ENCODE measurements around the gene FAM200C. TPM values are rescaled to one million over a fixed set of nuclear protein-coding genes. Genes with fewer than 3 reads are reported as not detected.

Gene FAM200C
- total RNA-seq, 5 donors from 2014 or later (not counting 1 experiment from before 2014, with no cell fraction given) = 0.12 to 0.76 (median 0.58) TPM; not detected in 1

DNA sequence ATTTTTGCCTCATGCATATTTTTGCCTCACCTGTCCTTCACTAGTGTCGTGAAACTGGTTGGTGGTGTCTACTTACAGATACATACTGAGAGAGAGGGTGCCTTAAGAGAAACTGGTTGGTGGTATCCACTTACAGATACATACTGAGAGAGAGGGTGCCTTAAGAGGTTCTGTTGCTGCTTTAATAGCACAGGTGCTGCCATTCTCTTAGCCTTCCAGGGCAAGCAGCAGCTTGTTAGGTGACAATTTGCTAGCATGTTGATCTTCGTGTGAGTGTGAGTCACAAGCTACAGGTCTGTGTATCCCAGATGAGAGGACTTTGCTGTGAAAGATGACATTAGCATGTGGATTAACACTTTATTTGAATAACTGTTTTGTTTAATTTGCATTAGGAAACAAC is 23.2 kb upstream of the FAM200C start:
- H3K4me3 ChIP-seq (ENCODE audit: control insufficient read depth in 1 of 2, extremely low read depth in 1 of 2, low read length in 1 of 2) = no peak overlapping the region
- no peaks in the 10 kb centered on the region for H3K36me3 ChIP-seq (ENCODE audit: control insufficient read depth in 2 of 2, extremely low read depth in 1 of 2, insufficient read depth in 1 of 2, low read length in 1 of 2)
- no peaks in the 10 kb centered on the region for H3K9me3 ChIP-seq
- no peaks in the 10 kb centered on the region for H3K27me3 ChIP-seq (replicated peaks in 1 of 2; ENCODE audit: control insufficient read depth in 2 of 2, extremely low read depth in 1 of 2, insufficient read depth in 2 of 2, low read length in 1 of 2)
- peak overlapping the region; percentile 52 for H3K27ac ChIP-seq (ENCODE audit: low read length)
- H3K4me3 Mint-ChIP-seq = peak overlapping the region; percentile 13 to 95 (median 92)
- H3K27me3 Mint-ChIP-seq = no peaks in the 10 kb centered on the region
- H3K36me3 Mint-ChIP-seq = peaks cover under 1% of the 10 kb centered on the region
- WGBS (ENCODE audit: insufficient coverage) = 0% methylated on average over 1 of the region's 2 CpGs
- CTCF ChIA-PET = interaction anchor here (1.3 to 5.3 kb wide), 3 partner anchors 15 to 21 kb away, joined by 3 to 79 read pairs (median 14); no protein-coding TSS in a partner anchor
- no peak for ATAC-seq (replicated peaks in 1 of 4)
- POLR2A ChIA-PET = no interaction called here
- peaks cover 62 to 70% (median 66%) of the 10 kb centered on the region in 3 donors for H3K4me1 Mint-ChIP-seq
- H3K4me1 ChIP-seq (ENCODE audit: control insufficient read depth in 1 of 2, extremely low read depth in 1 of 2, insufficient read depth in 2 of 2, low read length in 2 of 2) = peaks cover 18 to 23% of the 10 kb centered on the region in 2 experiments
- peak overlapping the region; percentile 89 to 94 for H3K27ac Mint-ChIP-seq
- DNase-seq = peak in 1 of 35 experiments; percentile 23
- H3K9me3 Mint-ChIP-seq = no peaks in the 10 kb centered on the region

DNA sequence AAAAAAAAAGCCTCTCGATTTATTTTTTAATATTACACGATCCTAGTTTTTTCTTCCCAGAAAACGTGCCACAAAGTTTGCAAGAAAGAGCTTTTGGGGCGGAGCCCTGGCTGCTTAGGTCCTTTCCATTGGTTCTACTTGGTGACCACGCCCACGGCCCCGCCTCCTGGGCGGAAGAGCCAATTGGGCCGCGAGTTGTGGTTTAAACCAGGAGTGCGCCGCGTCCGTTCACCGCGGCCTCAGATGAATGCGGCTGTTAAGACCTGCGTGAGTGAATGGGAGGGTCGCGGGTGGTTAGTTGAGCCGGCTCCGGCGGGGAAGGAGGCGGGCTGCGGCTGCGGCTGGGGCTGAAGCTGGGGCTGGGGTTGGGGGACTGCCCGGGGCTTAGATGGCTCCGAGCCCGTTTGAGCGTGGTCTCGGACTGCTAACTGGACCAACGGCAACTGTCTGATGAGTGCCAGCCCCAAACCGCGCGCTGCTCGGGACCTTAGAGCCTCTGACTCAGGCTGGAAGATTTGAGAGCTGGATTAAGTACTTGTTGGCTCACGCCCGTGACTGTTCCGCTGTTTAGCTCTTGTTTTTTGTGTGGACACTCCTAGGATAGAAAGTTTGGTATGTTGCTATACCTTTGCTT is 21.9 kb upstream of the FAM200C start, which contains the start of gene PTTG1:
TSS of gene PTTG1 (plus strand) at position 231 of the 634 bp plus-strand sequence. CDS start 458 bp downstream, outside the sequence.
- peak; percentile 76 to 79 (median 78) for ATAC-seq (replicated peaks in 1 of 4)
- H3K4me3 Mint-ChIP-seq = peak within 1 kb of the TSS; percentile 92 to 95 (median 93)
- H3K27ac Mint-ChIP-seq = peak within 1 kb of the TSS; percentile 89 to 94
- ChIA-PET CTCF (interaction anchor here (0.6 to 5.3 kb wide), 10 partner anchors 16 to 415 kb away, joined by 3 to 79 read pairs (median 3); no protein-coding TSS in a partner anchor), POLR2A (interaction anchor here (0.6 to 1.1 kb wide), 11 partner anchors 16 to 1292 kb away, joined by 3 to 6 read pairs (median 3); no protein-coding TSS in a partner anchor)
- under 1% methylated on average over 30 of the region's 39 CpGs for WGBS (ENCODE audit: insufficient coverage)
- Histone ChIP-seq H3K27ac (ENCODE audit: low read length) (peak within 1 kb of the TSS; percentile 52), H3K36me3 (ENCODE audit: control insufficient read depth in 2 of 2, extremely low read depth in 1 of 2, insufficient read depth in 1 of 2, low read length in 1 of 2) (no peaks in the 10 kb centered on the region), H3K27me3 (replicated peaks in 1 of 2; ENCODE audit: control insufficient read depth in 2 of 2, extremely low read depth in 1 of 2, insufficient read depth in 2 of 2, low read length in 1 of 2) (no peaks in the 10 kb centered on the region), H3K4me3 (ENCODE audit: control insufficient read depth in 1 of 2, extremely low read depth in 1 of 2, low read length in 1 of 2) (peak within 1 kb of the TSS; percentile 60), H3K4me1 (ENCODE audit: control insufficient read depth in 1 of 2, extremely low read depth in 1 of 2, insufficient read depth in 2 of 2, low read length in 2 of 2) (peaks cover 29 to 32% of the 10 kb centered on the region in 2 experiments), H3K9me3 (no peaks in the 10 kb centered on the region)
- H3K36me3 Mint-ChIP-seq = peaks cover 3% of the 10 kb centered on the region
- no peaks in the 10 kb centered on the region for H3K9me3 Mint-ChIP-seq
- H3K4me1 Mint-ChIP-seq = peaks cover 73 to 82% (median 76%) of the 10 kb centered on the region in 3 donors
- DNase-seq = peak; percentile 78 to 96 (median 87)
- H3K27me3 Mint-ChIP-seq = no peaks in the 10 kb centered on the region

DNA sequence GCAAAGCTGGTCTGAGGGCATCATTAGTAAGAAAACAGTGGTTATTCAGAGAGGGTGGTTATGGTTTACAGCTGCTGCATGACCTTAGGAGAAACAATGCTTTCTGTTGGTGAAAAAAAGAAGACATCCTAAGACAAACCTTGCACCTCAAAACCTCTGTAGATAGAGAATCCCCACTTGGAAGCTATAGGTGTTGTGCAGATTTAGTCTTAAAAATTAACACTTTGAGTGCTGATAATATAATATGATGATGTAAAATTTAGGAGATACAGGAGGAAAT is 20.4 kb upstream of the FAM200C start:
- H3K4me1 Mint-ChIP-seq = peaks cover 83 to 91% (median 85%) of the 10 kb centered on the region in 3 donors
- CTCF ChIA-PET = interaction anchor here (0.7 to 3.5 kb wide), 4 partner anchors 18 to 989 kb away, joined by 6 to 62 read pairs (median 17); no protein-coding TSS in a partner anchor
- POLR2A ChIA-PET = no interaction called here
- H3K27me3 Mint-ChIP-seq = no peaks in the 10 kb centered on the region
- peak overlapping the region in 1 of 2 donors; percentile 99 for H3K27ac Mint-ChIP-seq
- Histone ChIP-seq H3K36me3 (ENCODE audit: control insufficient read depth in 2 of 2, extremely low read depth in 1 of 2, insufficient read depth in 1 of 2, low read length in 1 of 2) (no peaks in the 10 kb centered on the region), H3K4me1 (ENCODE audit: control insufficient read depth in 1 of 2, extremely low read depth in 1 of 2, insufficient read depth in 2 of 2, low read length in 2 of 2) (peaks cover 32 to 35% of the 10 kb centered on the region in 2 experiments), H3K9me3 (no peaks in the 10 kb centered on the region), H3K4me3 (ENCODE audit: control insufficient read depth in 1 of 2, extremely low read depth in 1 of 2, low read length in 1 of 2) (no peak overlapping the region), H3K27ac (ENCODE audit: low read length) (no peak overlapping the region), H3K27me3 (replicated peaks in 1 of 2; ENCODE audit: control insufficient read depth in 2 of 2, extremely low read depth in 1 of 2, insufficient read depth in 2 of 2, low read length in 1 of 2) (no peaks in the 10 kb centered on the region)
- no peak for ATAC-seq (replicated peaks in 1 of 4)
- peaks cover 8% of the 10 kb centered on the region for H3K36me3 Mint-ChIP-seq
- no peaks in the 10 kb centered on the region for H3K9me3 Mint-ChIP-seq
- DNase-seq = no peak
- peak overlapping the region; percentile 95 to 99 (median 95) for H3K4me3 Mint-ChIP-seq

DNA sequence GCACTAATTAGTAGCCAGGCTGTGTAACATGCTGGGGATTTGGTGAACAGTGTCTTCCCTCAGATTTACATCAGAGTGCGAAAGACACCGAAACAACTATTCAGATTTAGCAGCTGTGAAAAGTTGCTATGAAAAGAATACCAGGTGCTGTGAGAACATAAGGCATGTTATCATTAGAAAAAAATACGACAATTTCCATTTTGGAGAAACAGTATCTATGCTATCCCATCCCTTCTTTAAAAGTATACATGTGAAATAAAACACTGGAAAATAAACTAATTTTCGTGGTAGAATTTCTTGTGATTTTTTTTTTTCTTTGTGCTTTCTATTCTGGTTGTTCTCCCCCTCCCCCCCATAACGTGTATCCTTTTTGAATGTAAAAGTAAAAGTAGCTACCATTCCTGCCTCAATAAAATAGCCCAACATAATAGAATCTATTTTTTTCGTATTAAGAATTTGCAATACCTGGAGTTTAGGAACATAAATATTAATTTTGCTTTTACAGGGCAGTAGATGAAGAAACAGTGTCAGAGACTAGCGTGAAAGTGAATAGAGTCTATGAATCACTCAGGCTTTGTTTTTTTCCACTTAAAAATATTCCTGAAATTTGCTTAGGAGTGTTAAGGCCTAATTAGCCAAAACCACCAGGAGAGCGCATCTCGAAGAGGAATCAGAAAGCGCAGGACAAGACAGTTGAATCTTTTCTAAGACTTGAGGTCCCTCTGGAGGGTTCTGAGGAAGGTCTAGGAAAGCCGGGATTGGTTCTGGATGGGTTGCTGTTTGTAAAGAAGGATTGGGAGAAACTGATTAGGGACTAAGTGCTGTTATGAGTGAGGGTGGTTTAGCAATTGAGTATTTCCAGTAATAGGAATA is 19.8 kb upstream of the FAM200C start:
- ChIA-PET CTCF (interaction anchor here (0.6 to 3.5 kb wide), 11 partner anchors 19 to 988 kb away, joined by 3 to 62 read pairs (median 6); no protein-coding TSS in a partner anchor), POLR2A (interaction anchor here (0.6 to 1.1 kb wide), 12 partner anchors 7 to 1455 kb away, joined by 3 to 5 read pairs (median 4); no protein-coding TSS in a partner anchor)
- H3K4me3 Mint-ChIP-seq = peak overlapping the region; percentile 95 to 99 (median 95)
- Histone ChIP-seq H3K27ac (ENCODE audit: low read length) (peak overlapping the region; percentile 87), H3K4me1 (ENCODE audit: control insufficient read depth in 1 of 2, extremely low read depth in 1 of 2, insufficient read depth in 2 of 2, low read length in 2 of 2) (peaks cover 32 to 33% of the 10 kb centered on the region in 2 experiments), H3K9me3 (no peaks in the 10 kb centered on the region), H3K36me3 (ENCODE audit: control insufficient read depth in 2 of 2, extremely low read depth in 1 of 2, insufficient read depth in 1 of 2, low read length in 1 of 2) (peaks cover 0 to 5% of the 10 kb centered on the region in 2 donors), H3K4me3 (ENCODE audit: control insufficient read depth in 1 of 2, extremely low read depth in 1 of 2, low read length in 1 of 2) (peak overlapping the region; percentile 86 to 96), H3K27me3 (replicated peaks in 1 of 2; ENCODE audit: control insufficient read depth in 2 of 2, extremely low read depth in 1 of 2, insufficient read depth in 2 of 2, low read length in 1 of 2) (no peaks in the 10 kb centered on the region)
- no peaks in the 10 kb centered on the region for H3K27me3 Mint-ChIP-seq
- H3K4me1 Mint-ChIP-seq = peaks cover 81 to 87% (median 84%) of the 10 kb centered on the region in 3 donors
- DNase-seq (peak in 1 of 35 experiments; percentile 25), ATAC-seq (replicated peaks in 1 of 4) (peak in 1 of 4 experiments; percentile 3)
- peak overlapping the region; percentile 95 to 99 for H3K27ac Mint-ChIP-seq
- no peaks in the 10 kb centered on the region for H3K9me3 Mint-ChIP-seq
- peaks cover 8% of the 10 kb centered on the region for H3K36me3 Mint-ChIP-seq
- 100% methylated on average over 4 of the region's 11 CpGs for WGBS (ENCODE audit: insufficient coverage)

DNA sequence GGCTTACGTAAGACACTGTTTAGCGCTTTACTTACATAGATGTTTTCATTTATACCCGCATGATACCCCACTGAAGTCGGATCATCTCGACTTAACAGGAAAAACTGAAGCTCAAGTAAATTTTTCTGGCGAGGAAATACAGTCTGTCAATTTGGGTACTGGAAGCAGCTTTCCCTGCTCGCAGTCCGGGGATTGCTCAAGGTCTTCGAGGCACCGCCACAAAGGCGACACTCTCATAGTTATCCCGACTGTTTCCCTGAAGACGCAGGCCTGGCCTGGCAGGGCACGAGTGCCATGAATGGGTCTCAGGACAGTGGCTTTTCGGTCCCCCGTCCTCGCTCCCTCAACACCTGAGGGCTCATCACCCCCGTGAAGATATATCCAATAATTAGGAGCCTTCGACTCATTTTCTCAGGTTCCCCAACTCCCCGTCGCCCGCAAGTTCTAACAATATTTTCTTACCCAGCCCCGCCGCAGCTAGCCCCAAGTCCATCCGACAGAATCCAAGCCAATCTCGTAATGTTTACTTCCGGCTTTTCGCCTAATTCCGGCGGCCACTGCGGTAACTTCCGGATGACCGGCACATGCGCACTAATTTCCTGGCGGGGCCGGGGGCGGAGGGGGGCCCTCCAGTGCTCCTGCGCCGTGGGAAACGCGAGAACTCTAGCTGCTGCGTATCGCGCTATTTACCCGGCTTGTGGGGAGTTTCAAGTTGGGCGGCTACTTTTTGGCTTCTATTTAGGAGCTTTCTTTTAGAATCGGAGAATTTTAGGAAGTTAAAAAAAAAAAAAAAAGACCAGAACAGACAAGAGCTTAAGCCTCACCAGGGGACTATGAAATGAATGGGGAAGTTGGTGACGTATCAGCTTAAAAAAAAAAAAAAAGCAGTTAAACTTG is 19.0 kb upstream of the FAM200C start, which contains the start of gene SLU7:
TSS of gene SLU7 (minus strand) at position 521 of the 897 bp plus-strand sequence. CDS start 3,787 bp downstream, outside the sequence.
- peak; percentile 84 to 96 (median 91) for DNase-seq
- Histone ChIP-seq H3K27ac (ENCODE audit: low read length) (peak within 1 kb of the TSS; percentile 87), H3K4me1 (ENCODE audit: control insufficient read depth in 1 of 2, extremely low read depth in 1 of 2, insufficient read depth in 2 of 2, low read length in 2 of 2) (peaks cover 32% of the 10 kb centered on the region in 2 experiments), H3K27me3 (replicated peaks in 1 of 2; ENCODE audit: control insufficient read depth in 2 of 2, extremely low read depth in 1 of 2, insufficient read depth in 2 of 2, low read length in 1 of 2) (no peaks in the 10 kb centered on the region), H3K36me3 (ENCODE audit: control insufficient read depth in 2 of 2, extremely low read depth in 1 of 2, insufficient read depth in 1 of 2, low read length in 1 of 2) (peaks cover 0 to 12% of the 10 kb centered on the region in 2 donors), H3K9me3 (no peaks in the 10 kb centered on the region), H3K4me3 (ENCODE audit: control insufficient read depth in 1 of 2, extremely low read depth in 1 of 2, low read length in 1 of 2) (peak within 1 kb of the TSS; percentile 86 to 96)
- Mint-ChIP-seq H3K4me1 (peaks cover 73 to 82% (median 78%) of the 10 kb centered on the region in 3 donors), H3K36me3 (peaks cover 8% of the 10 kb centered on the region), H3K4me3 (peak within 1 kb of the TSS; percentile 95 to 99 (median 95)), H3K27ac (peak within 1 kb of the TSS; percentile 95 to 99), H3K27me3 (no peaks in the 10 kb centered on the region), H3K9me3 (no peaks in the 10 kb centered on the region)
- CTCF ChIA-PET = interaction anchor here (0.6 to 3.5 kb wide), 12 partner anchors 11 to 1243 kb away, joined by 3 to 62 read pairs (median 5); no protein-coding TSS in a partner anchor
- ATAC-seq (replicated peaks in 1 of 4) = peak; percentile 81 to 84 (median 82)
- POLR2A ChIA-PET = interaction anchor here (0.6 to 1.2 kb wide), 23 partner anchors 8 to 1562 kb away, joined by 3 to 7 read pairs (median 4); partner anchors contain the start of gene FAM200C (in 1 of the 2)
- WGBS (ENCODE audit: insufficient coverage) = under 1% methylated on average over 44 of the region's 48 CpGs
